IgD-negative memory B cell (primary cell): ENCODE data around the gene TMEM250. TPM values are rescaled to one million over a fixed set of nuclear protein-coding genes. Genes with fewer than 3 reads are reported as not detected.
A peak's percentile ranks its signal among the peaks of the same experiment; 100 is the strongest.
"Not testable (repeated sequence)": the region's sequence is repeated elsewhere in the genome, so short reads cannot be mapped to it uniquely, and the experiment has no call there.

Experiments
- H3K27ac Mint-ChIP-seq, 3 donors: one replicate each; pipeline ENCODE4 v1.8.0; 2020 to 2022; ENCODE audit warnings: mild to moderate bottlenecking in 3 of 3, mixed read lengths in 3 of 3, moderate library complexity in 1 of 3
- H3K27me3 Mint-ChIP-seq: one replicate; pipeline ENCODE4 v1.8.0; 2021; ENCODE audit warnings: mixed read lengths
- H3K36me3 Mint-ChIP-seq: one replicate; pipeline ENCODE4 v1.8.0; 2020; ENCODE audit warnings: mild to moderate bottlenecking, mixed read lengths
- H3K4me1 Mint-ChIP-seq, 3 donors: one replicate each; pipeline ENCODE4 v1.8.0; 2020 to 2022; ENCODE audit warnings: mixed read lengths in 3 of 3, mild to moderate bottlenecking in 1 of 3
- H3K4me3 Mint-ChIP-seq, 4 donors: one replicate each; pipeline ENCODE4 v1.8.0; 2020 to 2022; ENCODE audit warnings: mild to moderate bottlenecking in 4 of 4, mixed read lengths in 4 of 4, moderate library complexity in 3 of 4
- H3K9me3 Mint-ChIP-seq, 3 donors: one replicate each; pipeline ENCODE4 v1.8.0; 2020 to 2021; ENCODE audit warnings: mixed read lengths in 3 of 3, mild to moderate bottlenecking in 1 of 3
- polyA plus RNA-seq: library from polyadenylated mRNA; unstranded; fragments of 300-500 nt; fragmentation: Illumina TruSeq; gene quantifications from one replicate; pipeline ENCODE4 v1.2.3, GENCODE V29; 2021

Gene TMEM250
- polyA plus RNA-seq, 1 donor from 2014 or later: 30.3 TPM

DNA sequence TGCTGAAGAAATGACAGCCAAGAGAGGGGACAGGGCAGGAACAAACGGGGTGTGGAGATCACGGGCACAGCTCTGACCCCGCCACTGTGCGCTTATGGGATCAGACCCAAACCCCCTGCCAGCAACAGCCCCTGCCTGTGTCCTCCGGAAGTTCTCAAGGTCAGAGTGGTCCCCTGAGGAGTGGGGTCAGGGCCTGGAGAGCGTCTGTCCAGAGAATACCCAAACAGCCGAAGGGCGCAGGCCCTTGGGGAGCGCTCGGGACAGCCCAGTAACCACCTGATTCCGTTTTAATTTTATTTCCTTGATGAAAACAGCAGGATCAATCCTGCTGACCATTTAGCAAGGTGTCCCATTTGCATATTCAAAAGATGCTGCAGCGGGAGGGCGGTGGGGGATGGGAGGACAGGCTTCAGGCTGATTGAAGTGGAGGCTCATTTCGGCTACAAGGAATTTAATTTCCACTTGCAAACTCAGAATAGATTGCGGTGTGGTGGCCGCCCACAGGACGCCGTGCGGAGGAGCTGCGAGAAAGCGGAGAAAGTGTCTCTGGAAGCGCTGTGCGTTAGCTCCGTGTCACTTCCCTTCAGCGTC is 32.6 kb upstream of the TMEM250 start:
- peaks cover 0 to 3% (median 0%) of the 10 kb centered on the region in 3 donors for H3K4me1 Mint-ChIP-seq
- no peak overlapping the region for H3K27ac Mint-ChIP-seq
- no peaks in the 10 kb centered on the region for H3K36me3 Mint-ChIP-seq
- H3K9me3 Mint-ChIP-seq: no peaks in the 10 kb centered on the region
- no peak overlapping the region for H3K4me3 Mint-ChIP-seq
- H3K27me3 Mint-ChIP-seq: peaks cover 11% of the 10 kb centered on the region

DNA sequence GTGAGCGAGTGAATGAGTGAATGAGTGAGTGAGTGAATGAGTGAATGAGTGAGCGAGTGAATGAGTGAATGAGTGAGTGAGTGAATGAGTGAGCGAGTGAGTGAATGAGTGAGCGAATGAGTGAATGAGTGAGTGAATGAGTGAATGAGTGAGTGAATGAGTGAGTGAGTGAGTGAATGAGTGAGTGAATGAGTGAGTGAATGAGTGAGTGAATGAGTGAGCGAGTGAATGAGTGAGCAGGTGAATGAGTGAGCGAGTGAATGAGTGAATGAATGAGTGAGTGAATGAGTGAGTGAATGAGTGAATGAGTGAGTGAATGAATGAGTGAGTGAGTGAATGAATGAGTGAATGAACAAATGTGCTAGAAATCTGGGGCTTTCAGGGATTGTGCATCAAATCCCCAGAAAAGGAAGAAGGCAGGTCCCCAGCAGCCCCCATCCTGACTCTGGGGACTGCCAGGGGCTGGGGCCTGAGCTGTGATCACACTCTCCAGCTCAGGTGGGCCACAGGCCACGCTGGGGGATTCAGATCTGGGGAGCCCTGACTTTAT is 32.1 kb upstream of the TMEM250 start:
- not testable (repeated sequence) for H3K9me3 Mint-ChIP-seq, H3K4me3 Mint-ChIP-seq, H3K4me1 Mint-ChIP-seq, H3K27ac Mint-ChIP-seq, H3K36me3 Mint-ChIP-seq
- peaks cover 16% of the 10 kb centered on the region for H3K27me3 Mint-ChIP-seq

DNA sequence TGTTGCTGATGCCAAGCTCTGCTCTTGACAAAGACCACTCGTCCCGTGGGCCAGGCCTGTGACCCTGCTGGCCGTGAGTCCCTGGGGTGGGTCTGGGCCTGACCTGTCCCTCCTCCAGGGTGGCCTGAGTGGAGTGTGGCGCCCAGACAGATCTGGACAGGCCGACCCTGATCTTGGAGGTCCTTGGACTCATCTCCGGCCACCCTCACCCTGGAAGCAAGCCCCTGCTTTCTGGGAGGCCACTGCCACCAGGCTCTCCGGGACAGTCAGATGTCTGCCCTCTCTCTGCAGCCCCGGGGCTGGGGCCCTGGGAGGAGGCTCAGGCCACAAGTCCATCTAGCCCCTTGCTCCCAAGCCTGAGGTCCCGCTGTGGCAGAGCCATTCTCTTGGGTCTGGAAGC is 31.2 kb upstream of the TMEM250 start:
- no peaks in the 10 kb centered on the region for H3K36me3 Mint-ChIP-seq
- peaks cover 0 to 3% (median 0%) of the 10 kb centered on the region in 3 donors for H3K4me1 Mint-ChIP-seq
- H3K9me3 Mint-ChIP-seq: no peaks in the 10 kb centered on the region
- H3K4me3 Mint-ChIP-seq: no peak overlapping the region
- no peak overlapping the region for H3K27ac Mint-ChIP-seq
- H3K27me3 Mint-ChIP-seq: peaks cover 11% of the 10 kb centered on the region

DNA sequence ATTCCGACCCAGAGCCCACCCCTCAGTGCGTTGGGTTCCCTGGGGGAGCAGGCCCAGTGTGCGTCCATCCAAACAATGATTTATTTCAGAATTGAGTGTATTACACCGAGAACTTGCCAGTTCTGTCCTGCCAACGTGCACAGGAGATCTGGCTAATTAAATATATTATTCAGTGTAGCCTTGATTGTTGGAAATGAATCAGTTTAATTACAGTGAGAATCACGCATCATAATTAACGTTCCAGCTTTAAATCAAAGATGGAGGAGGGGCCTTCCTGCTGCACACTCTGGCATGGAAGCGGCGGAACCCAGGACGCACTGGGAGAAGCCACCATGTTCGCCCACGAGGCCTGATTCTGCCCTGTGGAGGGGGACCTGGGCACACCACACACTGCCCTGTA is 30.7 kb upstream of the TMEM250 start:
- H3K27me3 Mint-ChIP-seq: peaks cover 15% of the 10 kb centered on the region
- H3K4me1 Mint-ChIP-seq: peaks cover 0 to 3% (median 0%) of the 10 kb centered on the region in 3 donors
- H3K9me3 Mint-ChIP-seq: no peaks in the 10 kb centered on the region

DNA sequence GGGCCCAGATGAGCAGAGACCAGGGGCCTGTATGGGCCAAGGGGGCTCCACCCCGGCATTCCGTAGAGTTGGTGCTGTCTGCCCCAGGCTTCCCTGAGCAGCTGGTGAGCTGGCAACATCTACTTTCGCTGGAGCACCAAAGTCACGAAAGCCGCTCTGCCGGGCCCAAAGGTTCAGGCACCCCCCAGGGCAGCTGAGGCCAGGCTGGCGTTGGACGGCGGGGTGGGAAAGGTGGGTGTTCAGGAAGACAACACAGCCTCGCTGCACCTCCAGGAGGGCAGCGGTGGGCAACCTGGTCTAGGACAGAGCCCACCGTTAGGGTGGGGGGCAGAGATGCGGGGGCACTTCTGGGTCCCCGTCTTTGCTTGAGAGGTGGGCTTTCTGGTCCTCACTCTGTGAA is 30.1 kb upstream of the TMEM250 start:
- Mint-ChIP-seq H3K36me3 (no peaks in the 10 kb centered on the region), H3K4me1 (peaks cover 0 to 3% (median 0%) of the 10 kb centered on the region in 3 donors)

More for the DNA sequence above, 30.7 kb upstream of the TMEM250 start:
- H3K27ac Mint-ChIP-seq: no peak overlapping the region
- H3K4me3 Mint-ChIP-seq: no peak overlapping the region
- H3K36me3 Mint-ChIP-seq: no peaks in the 10 kb centered on the region

DNA sequence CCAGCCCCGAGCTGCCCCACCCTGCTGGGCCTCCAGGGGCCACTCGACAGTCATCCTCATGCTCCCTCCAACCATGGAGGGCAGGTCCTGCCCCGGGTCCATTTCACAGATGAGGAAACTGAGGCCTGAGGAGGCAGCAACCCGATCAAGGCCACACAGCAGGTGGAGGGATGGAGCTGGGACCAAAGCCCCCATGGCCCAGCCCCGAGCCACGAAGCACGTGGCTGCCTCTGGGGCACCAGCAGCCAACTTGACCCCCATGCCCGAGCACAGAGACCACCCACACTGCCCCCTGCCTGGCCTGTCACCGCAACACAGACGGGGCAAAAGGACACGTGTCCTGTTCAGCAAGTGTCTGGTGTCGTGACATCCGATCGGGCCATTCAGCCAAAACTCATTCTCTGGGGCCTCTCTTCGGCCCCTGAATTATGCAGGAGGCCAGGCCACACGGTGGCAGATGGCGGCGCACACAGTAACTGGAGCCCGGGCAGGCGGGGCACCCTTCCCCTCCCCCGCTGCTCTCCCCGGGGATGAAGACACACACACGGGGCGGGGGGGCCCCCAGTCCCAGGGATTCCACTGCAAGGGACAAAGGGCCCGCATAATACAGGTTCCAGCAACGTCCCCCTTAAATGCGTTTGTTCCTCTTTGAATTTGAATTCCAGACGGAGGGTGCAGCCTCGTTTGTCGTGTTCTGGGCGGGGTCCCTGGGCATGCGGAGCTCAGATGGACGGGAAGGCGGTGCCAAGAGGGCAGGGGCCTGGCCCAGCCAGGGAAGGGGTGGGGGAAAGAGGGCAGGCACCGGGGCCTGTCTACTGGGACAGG is 29.4 kb upstream of the TMEM250 start:
- Mint-ChIP-seq H3K27ac (no peak overlapping the region), H3K27me3 (peaks cover 16% of the 10 kb centered on the region), H3K36me3 (no peaks in the 10 kb centered on the region), H3K9me3 (no peaks in the 10 kb centered on the region), H3K4me3 (peak overlapping the region in 1 of 4 donors; percentile 28), H3K4me1 (peaks cover 0 to 3% (median 0%) of the 10 kb centered on the region in 3 donors)

More for the DNA sequence above, 30.1 kb upstream of the TMEM250 start:
- no peak overlapping the region for H3K4me3 Mint-ChIP-seq
- H3K27me3 Mint-ChIP-seq: peaks cover 16% of the 10 kb centered on the region
- no peak overlapping the region for H3K27ac Mint-ChIP-seq
- no peaks in the 10 kb centered on the region for H3K9me3 Mint-ChIP-seq

DNA sequence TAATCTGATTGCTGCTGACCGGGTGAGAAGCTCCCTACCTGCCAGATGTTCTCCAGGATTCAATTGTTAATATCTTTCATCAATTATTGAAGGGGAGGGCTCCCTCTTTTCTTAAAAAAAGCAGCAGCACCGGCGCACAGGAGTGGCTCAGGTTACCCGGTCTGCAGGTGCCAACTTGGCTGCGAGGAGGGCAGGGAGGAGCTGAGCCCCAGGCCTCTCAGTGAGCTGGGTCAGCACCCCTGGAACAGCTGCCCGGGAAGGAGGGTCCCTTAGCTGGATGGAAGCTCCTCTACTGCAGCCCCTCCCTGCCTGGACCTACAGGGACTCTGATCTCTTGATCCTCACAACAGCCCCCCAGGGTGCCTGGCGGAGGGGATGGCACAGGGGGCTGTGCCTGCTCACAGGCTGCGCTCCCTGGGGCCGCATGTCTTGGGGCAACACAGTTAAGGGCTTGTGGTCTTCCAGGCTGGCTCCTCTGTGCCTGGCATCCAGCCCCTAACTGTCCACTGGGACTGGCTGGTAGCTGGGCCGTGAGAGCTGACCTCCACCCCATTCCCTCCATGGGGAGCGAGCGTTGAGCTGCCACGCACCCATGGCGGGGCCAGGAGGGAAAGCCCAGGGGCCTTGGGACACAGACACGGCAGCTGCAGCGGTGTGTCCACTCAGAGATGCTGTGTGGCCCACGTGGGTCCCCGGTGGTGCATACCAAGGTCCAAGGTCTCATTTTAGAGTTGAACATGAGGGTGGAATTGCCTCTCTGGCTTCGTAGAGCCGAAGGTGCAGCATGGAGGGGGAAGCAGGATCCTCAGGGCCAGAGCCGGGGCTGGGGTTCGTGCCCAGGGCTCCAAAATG is 28.6 kb upstream of the TMEM250 start:
- H3K36me3 Mint-ChIP-seq: no peaks in the 10 kb centered on the region
- no peak overlapping the region for H3K4me3 Mint-ChIP-seq
- no peaks in the 10 kb centered on the region for H3K4me1 Mint-ChIP-seq
- no peaks in the 10 kb centered on the region for H3K9me3 Mint-ChIP-seq
- H3K27me3 Mint-ChIP-seq: peaks cover 16% of the 10 kb centered on the region
- no peak overlapping the region for H3K27ac Mint-ChIP-seq

DNA sequence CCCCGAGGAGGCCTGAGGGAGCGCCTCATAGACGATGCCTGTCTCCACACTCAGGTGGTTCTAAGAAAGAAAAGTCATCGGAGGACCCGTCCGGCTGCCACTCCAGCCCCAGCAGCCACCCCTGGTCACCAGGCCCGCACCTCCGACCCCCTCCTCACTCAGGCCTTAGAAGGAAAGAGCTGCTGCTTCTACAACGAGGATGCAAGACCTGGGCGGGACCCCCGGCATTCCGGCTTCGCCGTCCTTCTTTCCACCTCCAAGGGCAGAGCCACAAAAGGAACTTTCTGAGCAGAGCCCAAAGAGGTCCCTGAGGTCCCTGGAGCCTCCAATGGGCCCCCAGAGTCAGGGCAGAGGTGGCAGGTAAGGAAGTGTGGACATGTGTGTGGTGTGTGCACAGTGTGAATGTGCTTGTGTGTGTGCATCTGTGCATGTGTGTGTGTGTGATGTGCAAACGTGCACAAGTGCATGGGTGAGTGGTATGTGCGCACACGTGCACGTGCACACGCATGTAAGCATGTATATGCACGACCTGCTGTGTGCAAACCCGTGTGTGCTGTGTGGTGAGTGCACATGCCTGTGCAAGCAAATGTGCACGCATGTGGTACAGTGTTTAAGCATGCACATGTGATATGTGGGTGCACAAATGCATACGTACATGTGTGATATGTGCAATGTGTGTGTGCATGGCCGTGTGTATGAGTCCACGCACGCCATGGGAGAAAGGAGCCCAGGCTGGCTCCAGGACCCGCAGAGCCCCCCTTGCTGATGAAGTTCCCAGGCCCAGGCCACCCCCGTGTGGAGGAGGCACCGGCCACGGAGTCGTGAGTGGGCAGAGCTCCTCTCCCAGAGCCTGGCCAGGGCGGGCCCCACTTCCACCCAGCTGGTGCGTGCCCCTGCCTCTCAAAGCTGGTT is 27.7 kb upstream of the TMEM250 start:
- no peaks in the 10 kb centered on the region for H3K4me1 Mint-ChIP-seq
- no peaks in the 10 kb centered on the region for H3K9me3 Mint-ChIP-seq
- H3K36me3 Mint-ChIP-seq: no peaks in the 10 kb centered on the region
- peaks cover 16% of the 10 kb centered on the region for H3K27me3 Mint-ChIP-seq
- no peak overlapping the region for H3K4me3 Mint-ChIP-seq
- no peak overlapping the region for H3K27ac Mint-ChIP-seq

DNA sequence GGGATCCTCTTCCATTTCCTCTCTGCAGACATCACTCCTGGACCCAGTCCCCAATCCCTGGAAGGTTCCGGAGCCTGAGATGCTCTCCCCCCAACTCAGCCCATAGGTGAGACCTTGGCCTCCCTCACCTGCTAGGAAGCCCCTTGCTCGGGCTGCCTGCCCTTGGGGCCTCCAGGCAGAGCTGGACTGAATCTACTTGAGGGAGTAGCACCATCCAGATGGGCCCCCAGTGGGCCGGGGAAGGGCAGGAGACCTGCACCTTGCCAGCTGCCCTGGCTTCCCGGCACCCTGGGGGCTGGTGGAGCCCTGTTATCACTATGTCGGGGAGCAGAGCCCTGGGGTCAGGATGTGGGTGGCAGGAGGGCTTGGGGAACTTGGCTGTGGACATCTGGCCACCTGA is 26.9 kb upstream of the TMEM250 start:
- Mint-ChIP-seq H3K4me3 (no peak overlapping the region), H3K4me1 (no peaks in the 10 kb centered on the region), H3K9me3 (no peaks in the 10 kb centered on the region), H3K27me3 (peaks cover 16% of the 10 kb centered on the region), H3K36me3 (peaks cover 1% of the 10 kb centered on the region), H3K27ac (peak overlapping the region in 1 of 3 donors; percentile 50)

DNA sequence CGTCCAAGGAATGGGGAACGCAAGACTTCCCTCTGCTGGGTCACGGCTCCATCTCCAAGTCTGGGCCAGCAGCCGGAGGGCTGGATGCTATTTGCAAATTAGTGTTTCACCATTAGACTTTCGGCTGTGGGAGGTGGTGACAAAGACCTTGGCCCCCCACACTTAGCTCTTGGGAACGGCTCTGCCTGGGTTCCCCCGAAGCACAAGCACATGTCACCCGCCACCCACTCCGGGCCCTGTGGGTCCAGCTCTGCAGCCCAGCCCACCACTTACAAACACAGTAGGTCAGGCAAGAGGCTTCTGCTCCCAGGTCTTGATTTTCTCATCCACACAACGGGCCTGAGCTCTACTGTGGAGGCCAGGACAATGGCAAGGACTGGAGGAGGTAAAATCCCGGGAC is 25.8 kb upstream of the TMEM250 start:
- Mint-ChIP-seq H3K9me3 (no peaks in the 10 kb centered on the region), H3K27ac (no peak overlapping the region), H3K4me1 (no peaks in the 10 kb centered on the region), H3K4me3 (no peak overlapping the region), H3K27me3 (peaks cover 15% of the 10 kb centered on the region), H3K36me3 (peaks cover 1% of the 10 kb centered on the region)

DNA sequence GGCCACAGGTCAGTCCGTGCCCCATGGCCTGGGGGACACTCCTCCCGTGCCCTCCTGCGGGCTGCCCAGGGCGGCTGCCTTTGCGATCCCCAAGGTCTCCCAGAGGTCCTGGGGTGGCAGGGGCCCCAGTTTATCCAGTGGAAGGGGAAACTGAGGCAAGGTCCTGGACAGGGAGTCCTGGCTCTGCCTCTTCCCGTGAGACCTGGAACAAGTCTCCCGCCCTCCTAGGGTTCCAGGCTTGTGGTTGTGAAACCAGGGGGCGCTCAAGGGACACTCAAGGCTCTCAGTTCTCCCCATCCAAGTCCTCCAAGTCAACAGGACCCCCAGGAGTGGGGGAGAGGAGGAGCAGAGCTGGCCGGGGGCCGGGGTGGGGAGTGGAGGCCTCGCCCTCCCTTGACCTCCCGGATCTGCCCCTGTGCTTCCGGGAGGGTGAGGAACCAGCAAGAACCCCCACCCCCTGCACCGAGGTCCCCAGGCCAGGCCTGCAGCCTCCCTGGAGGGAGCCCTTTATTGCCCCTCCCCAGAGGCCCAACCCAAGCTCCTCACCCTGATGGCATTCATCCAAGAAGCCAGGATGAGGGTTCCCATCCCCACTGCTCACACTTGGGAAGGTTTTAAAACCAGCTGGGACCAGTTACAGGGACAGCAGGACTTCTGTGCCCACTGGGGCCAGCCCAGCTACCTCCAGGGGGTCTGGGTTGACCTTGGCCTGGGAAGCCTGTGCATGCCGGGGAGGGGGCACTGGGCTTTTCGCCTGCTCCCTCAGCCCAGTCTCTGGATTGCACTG is 24.7 kb upstream of the TMEM250 start:
- H3K36me3 Mint-ChIP-seq: peaks cover 1% of the 10 kb centered on the region
- no peaks in the 10 kb centered on the region for H3K9me3 Mint-ChIP-seq
- H3K4me1 Mint-ChIP-seq: no peaks in the 10 kb centered on the region
- no peak overlapping the region for H3K4me3 Mint-ChIP-seq
- H3K27ac Mint-ChIP-seq: no peak overlapping the region
- peaks cover 20% of the 10 kb centered on the region for H3K27me3 Mint-ChIP-seq

DNA sequence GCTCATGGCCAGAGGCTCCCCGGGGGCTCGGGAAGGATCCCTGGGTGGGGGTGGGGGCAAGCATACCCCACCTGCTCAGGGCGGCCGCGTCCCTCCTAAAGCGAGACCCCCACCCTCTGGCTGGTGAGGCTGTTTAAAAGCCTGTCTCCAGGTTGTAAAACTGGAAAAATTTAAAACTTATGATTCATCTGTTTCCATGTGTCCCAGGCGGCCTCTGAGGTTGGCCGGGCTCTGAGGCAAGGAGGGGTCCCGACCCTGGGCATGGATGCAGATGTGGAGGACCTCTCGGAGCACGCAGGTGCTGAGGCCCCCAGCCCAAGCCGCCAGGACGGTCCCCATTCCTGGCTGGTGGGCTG is 24.2 kb upstream of the TMEM250 start:
- Mint-ChIP-seq H3K9me3 (no peaks in the 10 kb centered on the region), H3K36me3 (peaks cover 1% of the 10 kb centered on the region), H3K4me1 (no peaks in the 10 kb centered on the region), H3K4me3 (no peak overlapping the region), H3K27me3 (peaks cover 21% of the 10 kb centered on the region), H3K27ac (no peak overlapping the region)

DNA sequence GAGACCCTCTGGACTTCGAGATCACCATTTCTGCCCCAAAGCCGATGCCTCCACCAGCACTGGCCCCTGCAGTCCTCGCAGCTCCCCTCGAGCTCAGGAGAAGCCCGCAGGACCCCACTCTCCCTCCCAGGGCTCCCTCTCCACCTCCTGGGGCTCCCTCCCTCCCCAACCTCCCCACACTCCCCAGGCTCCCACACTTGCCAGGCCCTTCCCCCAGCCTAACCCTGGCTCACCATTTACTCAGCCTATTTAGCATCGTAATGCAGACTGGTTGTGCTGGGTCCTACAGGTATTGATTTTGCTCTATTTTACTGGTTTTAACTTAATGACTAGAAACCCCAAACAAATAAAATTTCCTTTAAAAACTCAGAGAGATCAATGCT is 23.7 kb upstream of the TMEM250 start:
- Mint-ChIP-seq H3K4me3 (no peak overlapping the region), H3K27me3 (peaks cover 22% of the 10 kb centered on the region), H3K27ac (no peak overlapping the region), H3K9me3 (no peaks in the 10 kb centered on the region), H3K4me1 (no peaks in the 10 kb centered on the region), H3K36me3 (peaks cover 1% of the 10 kb centered on the region)
